GOT3 (cell line): ENCODE results near the gene KYAT1.

ENCODE experiments used
- DNase-seq: peaks from one replicate; lab custom pipeline; 2025; ENCODE audit warnings: mixed read lengths; lab: John Stamatoyannopoulos, UW

KYAT1 gene

DNA sequence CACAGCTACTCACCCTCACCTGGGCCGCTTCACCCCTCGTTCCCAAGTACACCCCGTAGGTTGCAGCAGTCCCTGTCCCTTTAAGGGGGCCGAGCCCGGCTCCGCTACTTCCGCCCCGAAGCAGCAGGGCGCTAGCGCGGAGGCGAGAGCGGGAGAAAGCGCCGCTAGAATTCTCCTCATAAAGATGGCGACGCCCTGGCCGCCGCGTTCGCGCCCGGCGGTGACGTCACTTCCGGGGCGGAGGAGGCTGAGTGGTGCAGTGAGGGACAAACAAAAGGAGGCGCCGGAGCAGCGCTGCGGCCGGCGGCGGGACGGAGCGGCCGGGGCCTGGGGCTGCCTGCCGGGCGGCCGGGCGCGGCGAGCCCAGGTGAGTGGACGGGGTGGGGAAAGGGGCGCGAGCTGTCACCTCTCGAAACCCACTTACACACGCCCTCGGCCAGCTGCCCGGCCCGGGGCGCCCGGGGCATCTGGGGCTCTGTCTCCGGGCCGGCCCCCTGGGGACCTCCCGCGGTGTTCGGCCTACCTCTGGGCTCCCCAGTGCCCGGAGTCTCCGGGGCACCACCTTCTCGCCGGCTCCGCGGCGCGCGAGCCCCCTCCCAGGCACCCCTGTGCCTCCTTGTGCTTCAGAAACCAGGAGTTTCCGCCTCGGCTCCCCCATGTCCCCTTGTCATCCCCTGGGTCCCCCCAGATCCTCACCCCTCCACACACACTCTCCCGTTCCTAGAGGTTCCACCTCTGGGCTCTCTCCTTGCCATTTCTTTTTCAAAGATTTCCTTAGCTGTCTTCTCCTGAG is at the start of gene KYAT1, which contains the start of gene LRRC8A:
KYAT1 (minus strand) TSS at position 67 of the 793 bp plus-strand sequence. CDS start 36,545 bp downstream, outside the sequence.
LRRC8A (plus strand) TSS at position 250 of the 793 bp plus-strand sequence. CDS start 25,032 bp downstream, outside the sequence.
- peak; percentile 63 for DNase-seq

DNA sequence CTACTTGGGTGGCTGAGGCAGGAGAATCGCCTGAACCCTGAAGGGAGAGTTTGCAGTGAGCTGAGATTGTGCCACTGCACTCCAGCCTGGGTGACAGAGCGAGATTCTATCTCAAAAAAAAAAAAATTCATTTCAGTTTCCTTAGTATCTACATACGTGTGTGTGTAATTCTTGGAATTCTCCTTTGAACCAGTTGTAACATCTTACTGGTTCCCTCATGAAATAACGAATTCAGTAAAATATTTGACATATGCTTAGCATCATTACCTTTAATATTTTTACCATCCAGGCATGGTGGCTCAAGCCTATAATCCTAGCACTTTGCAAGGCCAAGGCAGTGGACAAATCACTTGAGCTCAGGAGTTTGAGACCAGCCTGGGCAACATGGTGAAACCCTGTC is 47.8 kb upstream of the KYAT1 start:
- DNase-seq: no peak

DNA sequence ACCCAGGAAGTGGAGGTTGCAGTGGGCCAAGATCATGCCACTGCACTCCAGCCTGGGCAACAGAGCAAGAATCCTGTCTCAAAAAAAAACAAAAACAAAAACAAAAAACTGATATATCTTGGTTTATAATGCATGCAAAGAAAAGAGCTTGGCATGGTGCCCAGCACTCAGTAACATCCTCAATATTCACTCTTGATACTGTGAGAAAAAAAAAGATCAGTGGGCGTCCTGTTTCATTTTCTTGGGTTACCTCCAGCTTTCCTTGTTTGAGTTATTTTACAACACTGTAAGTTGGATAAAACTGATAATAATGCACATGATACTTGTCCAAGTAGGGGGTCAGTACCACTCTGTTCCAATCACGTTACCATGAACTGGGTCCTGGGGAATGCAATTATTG is 46.9 kb upstream of the KYAT1 start:
- DNase-seq: no peak

DNA sequence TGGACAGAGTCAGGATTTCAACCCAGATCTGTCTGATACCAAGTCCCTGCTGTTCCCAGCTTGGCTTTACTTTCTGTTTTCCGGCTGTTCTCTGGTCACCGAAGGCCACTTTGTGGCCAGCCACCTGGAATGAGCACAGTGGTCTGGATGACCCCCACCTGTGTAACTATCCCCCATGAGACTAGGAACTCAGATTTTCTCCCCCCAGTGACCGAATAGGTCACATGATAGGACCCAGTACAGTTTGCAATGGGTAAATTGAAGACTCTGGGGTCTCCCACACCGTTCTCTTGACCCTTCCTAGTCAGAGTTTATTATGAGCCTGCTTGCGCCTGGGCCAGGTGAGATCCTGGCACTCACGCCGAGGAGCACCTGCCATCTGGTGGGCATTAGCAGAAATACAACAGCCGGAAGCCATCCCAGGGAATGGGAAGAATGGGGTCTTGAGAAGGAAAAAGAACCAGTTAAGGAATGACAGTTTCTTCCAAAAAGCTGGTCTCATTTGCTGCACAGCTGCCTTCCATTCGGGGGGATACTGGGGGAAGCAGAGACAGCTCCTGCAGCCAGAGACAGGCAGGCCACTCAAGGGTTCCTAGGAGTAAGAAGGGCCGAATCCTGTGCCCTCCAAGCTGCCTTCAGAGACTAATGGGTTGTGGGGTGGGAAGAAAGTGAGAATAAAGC is 46.1 kb upstream of the KYAT1 start:
- DNase-seq: no peak

DNA sequence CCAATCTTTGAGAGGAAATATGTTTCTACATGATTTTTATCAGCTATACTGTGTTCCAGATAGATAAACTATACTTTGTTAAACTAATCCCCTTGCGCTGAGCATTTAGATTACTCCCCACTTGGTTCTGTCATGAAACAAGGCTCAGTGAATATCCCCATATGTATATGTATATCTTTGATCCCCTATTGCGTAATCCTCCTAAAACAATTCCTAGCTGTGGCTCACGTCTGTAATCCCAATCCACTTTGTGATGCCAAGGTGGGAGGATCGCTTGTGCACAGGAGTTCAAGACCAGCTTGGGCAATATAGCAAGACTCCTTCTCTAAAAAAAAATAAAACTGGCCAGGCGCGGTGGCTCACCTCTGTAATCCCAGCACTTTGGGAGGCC is 41.7 kb upstream of the KYAT1 start:
- no peak for DNase-seq

DNA sequence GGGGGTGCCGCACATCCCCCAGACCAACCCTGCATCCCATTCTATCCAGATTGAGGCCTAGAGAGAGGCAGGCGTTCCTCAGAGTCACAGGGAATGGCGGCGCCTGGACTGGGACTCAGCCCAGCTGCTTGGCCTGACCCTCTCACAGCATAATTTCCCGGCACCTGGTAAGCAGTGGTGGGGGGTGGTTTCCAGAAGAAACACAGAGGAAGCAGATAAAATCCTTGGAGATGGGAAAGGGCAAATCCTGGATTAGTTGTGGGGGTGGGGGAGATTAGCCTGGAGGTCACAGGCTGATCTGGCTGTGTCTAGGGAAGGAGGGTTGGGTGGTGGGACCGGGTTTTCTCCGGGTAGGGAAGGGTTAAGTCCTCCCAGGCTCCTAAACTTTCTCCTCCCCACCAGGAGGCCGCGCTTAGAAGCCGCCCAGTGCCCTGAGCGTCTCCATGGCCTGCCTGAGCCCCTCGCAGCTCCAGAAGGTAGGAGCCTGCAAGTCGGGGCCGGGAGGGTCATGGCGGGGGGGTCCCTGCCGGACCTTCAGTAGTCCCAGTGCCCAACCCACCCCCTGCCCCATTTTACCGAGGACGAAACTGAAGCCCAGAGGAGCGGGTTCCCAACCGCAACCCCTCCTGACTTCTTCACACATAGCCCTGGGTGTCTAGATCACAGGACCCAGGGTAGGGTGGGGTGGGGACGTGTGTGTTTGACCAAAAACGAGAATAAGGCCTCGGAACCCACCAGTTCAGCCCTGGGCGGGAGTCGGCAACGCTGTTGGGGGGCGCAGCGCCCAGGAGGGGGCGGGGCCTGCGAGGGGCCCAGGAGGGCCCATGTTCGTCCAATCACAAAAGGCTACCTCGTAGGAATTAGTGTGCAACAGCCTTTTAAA is 40.4 kb upstream of the KYAT1 start:
- no peak for DNase-seq

DNA sequence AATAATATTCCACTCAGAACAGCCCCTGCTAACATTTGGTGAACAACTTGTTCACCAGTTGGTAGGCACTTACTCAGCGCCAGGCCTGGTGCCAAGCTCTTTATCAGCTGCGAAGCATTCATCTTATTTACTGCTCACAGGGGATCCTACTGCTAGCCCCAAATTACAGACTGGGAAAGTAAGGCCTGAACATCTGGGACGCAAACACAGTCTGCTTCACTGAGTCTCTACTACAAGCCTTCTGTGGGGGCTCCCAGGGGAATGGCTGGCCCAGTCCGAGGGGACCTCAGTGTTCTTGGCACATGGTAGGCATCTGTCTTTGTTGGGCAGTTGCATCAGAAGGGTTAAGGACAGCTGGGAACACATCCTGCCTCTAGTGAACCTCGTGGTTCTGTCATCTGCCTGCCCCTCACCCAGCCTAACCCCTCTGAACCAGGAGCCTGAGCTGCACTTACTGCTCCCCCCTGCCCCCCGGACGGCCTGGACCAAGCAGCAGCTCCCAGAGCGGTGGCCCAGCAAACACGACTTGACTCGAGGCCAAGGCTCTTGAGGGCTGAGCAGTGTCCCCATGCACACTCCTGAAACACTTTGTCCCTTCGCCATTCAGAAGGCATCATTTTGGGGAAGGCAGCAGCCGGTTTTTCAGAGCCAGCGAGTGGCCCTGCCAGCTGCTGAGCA is 38.8 kb upstream of the KYAT1 start, which contains the start of gene PHYHD1:
PHYHD1 (plus strand) TSS at position 602 of the 678 bp plus-strand sequence. CDS start 1,342 bp downstream, outside the sequence.
- no peak for DNase-seq

DNA sequence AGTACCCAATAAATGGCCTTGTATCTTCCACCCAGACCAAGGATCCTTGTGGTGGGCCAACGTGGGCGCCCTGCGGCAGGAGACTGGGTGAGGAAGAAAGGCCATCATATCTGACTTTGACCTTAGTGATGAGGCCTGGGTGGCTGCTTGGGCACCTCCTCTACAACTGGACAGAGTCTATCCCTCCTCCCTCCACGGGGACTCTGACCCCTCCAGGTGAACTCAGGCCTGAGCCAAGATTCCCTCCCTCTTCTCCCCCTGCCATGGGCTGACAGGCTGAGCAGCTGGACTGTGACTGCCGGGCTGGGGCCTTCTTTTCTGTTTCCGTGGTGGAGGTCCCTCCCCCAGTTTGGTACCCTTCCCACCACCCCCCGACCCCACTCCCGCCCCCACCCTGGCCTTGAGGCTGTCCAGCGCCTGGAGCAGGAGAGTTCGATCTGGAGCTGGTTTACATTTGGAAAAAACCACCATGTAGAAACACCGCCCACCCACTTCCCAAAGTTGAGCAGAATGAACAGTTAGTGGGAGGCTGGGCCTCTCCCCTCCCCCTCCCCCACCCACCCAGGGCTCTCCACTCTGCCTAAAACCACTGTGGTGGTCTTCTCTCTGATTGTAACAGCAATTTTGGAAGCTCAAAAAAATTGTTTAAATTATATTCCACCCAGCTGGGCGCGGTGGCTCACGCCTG is 37.8 kb upstream of the KYAT1 start:
- DNase-seq: no peak

DNA sequence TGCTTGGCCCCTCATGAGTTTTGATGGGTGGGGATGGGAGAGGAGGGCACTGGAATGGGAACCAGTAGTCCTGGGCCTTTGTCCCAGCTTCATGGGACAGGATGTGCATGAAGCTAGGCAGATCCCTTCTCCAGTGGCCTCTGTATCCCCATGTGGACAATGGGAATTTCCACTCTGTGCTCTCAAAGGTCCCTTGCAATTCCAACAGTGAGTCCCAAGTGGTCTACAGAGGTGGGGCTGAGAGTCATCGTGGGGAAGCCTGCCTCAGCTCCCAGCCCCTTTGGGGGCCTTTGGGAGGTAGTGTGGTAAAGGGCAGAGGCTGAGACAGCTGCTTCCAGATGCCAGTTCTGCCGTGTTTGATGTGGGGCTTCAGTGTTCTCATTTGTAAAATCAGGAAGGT is 37.2 kb upstream of the KYAT1 start:
- DNase-seq: no peak

DNA sequence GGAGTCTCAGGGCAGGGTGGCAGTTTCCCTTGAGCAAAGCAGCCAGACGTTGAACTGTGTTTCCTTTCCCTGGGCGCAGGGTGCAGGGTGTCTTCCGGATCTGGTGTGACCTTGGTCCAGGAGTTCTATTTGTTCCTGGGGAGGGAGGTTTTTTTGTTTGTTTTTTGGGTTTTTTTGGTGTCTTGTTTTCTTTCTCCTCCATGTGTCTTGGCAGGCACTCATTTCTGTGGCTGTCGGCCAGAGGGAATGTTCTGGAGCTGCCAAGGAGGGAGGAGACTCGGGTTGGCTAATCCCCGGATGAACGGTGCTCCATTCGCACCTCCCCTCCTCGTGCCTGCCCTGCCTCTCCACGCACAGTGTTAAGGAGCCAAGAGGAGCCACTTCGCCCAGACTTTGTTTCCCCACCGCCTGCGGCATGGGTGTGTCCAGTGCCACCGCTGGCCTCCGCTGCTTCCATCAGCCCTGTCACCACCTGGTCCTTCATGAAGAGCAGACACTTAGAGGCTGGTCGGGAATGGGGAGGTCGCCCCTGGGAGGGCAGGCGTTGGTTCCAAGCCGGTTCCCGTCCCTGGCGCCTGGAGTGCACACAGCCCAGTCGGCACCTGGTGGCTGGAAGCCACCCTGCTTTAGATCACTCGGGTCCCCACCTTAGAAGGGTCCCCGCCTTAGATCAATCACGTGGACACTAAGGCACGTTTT is 35.5 kb upstream of the KYAT1 start:
- DNase-seq: no peak

DNA sequence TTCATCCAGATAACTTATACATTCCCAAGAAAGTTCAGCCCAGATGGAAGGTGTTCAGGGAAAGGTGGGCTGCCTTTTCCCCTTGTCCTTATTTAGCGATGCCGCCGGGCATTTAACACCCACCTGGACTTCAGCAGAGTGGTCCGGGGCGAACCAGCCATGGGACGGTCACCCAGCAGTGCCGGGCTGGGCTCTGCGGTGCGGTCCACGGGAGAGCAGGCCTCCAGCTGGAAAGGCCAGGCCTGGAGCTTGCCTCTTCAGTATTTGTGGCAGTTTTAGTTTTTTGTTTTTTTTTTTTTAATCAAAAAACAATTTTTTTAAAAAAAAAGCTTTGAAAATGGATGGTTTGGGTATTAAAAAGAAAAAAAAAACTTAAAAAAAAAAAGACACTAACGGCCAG is 35.0 kb upstream of the KYAT1 start:
- DNase-seq: no peak

DNA sequence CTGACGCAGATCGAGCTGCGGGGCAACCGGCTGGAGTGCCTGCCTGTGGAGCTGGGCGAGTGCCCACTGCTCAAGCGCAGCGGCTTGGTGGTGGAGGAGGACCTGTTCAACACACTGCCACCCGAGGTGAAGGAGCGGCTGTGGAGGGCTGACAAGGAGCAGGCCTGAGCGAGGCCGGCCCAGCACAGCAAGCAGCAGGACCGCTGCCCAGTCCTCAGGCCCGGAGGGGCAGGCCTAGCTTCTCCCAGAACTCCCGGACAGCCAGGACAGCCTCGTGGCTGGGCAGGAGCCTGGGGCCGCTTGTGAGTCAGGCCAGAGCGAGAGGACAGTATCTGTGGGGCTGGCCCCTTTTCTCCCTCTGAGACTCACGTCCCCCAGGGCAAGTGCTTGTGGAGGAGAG is 34.5 kb upstream of the KYAT1 start:
- DNase-seq: no peak

DNA sequence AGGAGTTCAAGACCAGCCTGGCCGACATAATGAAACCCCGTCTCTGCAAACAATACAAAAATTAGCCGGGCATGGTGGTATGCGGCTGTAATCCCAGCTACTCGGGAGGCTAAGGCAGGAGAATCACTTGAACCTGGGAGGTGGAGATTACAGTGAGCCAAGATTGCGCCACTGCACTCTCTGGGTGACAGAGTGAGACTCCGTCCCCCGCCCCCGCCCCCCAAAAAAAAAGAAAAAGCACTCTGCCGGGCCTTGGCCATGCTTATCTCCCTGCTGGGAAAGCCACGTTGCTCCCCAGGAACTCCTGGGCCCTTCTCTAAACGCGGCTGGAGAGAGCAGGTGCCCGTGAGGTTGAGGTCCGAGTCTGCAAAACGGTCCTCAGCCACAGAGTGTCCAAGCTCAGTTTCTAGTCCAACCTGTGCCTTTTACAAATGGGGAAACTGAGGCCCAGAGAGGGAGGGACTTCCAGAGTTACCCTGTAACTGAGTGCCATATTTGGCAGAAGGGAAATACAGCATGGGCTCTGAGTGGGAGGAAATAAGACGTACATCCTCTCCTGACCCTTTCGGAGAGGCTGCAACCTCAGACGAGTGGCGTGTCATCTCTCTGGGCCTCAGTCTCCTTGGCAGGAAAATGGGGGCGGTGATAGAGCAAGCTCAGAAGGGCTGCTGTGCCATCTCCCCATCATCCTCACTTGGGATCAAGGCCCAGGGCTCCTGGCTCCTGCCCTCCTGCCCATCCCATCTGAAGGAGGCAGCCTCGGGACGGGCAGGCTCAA is 32.4 kb upstream of the KYAT1 start:
- DNase-seq: no peak

DNA sequence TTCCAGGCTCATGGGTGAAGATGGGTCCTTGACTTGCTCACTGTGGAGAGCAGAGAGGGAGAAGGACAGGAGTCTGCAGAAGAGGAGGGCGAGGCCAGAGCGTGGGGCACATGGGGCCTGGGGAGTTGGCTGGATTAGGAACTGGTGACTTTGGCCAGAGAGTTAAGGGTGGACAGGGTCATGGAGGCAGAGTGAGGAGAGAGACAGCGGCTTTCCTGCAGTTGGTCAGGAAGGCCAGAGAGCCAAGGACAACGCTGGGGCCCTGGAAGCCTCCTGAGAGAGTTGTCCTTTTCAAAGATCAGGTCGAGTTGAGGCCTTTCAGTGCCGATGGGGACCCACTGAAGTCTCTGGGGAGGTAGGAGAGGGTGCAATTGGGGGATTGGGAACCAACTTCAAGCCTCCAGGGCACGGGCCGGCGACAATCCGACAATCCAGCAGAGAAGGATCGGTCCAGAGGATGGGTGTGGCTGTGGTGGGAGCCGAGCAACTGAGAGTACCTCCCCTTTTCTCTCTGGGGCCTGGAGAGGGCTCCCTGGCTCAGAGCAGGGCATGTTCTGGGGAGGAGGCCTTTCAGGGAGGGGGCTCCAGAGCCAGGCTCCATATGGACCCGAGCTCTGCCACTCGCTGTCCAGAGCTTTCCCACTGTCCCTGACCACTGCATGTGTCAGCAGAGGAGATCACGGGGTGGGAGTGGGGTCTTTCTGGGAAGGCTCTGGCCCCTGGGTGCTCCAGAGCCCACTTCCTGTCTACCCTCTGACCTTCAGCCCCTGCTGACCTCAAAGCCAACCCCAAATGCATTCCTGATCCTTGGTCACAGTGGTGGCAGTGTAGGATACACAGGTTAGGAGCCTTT is 31.5 kb upstream of the KYAT1 start:
- DNase-seq: no peak

DNA sequence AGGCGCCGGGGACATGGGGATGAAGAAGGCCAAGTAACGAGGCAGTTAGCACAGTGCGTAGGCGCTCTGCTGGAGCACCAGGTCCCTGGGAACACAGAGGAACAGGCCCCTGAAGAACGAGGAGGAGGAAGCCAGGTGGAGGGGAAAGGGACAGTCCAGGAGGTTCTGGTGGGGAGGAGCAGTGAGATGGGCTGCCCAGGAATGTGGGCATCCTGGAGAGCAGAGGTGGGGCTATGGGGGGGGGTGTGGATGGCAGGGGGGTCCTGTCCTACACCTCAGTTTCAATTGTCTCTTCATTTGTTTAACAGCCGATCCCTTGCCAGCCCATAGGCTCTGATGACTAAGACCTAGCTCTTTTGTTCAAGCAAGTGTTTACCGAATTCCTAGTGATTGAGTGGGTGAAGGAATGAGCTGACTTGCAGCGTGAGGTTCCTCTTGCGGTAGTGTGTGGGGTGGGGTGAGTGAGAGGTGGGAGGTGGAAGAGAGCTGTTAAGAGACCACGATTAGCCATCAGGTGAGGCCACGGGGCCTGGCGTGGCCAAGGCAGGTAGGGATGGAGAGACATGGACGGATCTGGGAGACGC is 30.6 kb upstream of the KYAT1 start:
- DNase-seq: no peak

DNA sequence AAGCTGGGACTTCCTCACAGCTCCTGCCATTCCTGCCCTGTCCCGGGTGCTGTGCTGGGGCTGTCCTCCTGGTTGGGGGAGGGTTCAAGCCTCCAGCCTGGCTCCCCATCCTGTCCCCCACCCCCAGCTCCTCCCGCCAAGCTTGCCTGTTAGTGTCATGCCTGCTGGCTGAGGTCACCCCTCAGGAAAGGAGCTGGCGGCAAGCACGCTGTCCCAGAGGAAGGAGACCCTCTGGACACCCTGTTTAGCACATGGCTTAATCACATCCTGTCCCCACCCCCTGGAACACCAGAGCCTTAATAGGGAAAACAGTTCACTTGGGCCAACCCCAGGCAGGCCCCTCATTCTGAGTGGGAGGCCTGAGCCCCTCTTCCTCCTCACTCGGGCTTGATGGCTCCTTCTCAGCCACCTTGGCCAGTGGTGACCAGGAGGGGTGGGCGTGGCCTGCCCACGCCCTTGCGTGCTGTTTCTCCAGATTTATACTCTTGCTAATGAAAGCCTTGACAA is 29.8 kb upstream of the KYAT1 start:
- no peak for DNase-seq

DNA sequence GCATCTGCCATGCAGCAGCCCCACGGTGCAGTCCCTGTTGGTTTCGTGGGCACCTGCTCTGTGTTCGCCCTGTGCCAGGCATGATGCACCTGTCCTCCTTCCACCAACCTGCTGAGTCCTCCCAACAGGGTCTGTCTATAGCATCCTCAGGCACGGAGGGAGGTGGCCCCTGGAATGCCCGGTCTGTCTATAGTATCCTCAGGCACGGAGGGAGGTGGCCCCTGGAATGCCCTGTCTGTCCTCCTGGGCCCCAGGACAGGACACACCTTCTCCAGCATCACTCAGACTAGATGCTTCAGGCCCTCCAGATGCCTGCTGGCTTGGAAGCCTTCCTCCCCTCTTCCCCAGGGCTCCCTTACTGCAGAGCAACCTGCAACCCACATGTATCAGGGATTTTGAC is 29.2 kb upstream of the KYAT1 start:
- no peak for DNase-seq

DNA sequence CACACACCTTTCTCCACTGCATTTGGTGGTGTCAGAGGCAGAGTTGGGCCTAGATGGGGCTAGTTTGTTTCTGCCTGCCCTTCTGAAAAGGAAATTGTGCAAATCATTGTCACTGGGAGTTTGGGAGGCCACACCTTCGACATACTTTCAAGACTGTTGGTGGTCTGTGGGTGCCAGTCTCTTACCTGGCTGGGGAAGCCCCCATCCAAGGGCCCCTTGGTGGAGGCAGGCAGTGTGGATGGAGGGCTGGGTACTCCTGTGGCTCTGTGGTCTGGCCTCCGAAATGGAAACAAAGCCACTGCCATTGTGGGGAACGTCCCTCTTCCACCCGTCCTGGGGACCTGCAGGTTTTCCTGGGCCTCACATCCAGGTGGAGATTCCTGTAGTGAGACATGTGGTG is 28.1 kb upstream of the KYAT1 start:
- no peak for DNase-seq
